HG03520 (cell line): ENCODE results near the gene BBS9.
"Not testable (repeated sequence)": the region's sequence is repeated elsewhere in the genome, so short reads cannot be mapped to it uniquely, and the experiment has no call there.

ENCODE experiments used
- ATAC-seq: cut with Tn5 transposase; IDR thresholded peaks from one replicate; pipeline ENCODE4 v1.9.1; 2021; ENCODE audit warnings: mild to moderate bottlenecking, moderate library complexity; ENCODE audit not compliant: unreplicated experiment

Gene BBS9

GRCh38 chr7:33477719-33478480 lies 348.5 kb downstream of the BBS9 start:
- no peak for ATAC-seq

GRCh38 chr7:33484476-33484875 lies 355.1 kb downstream of the BBS9 start:
- not testable (repeated sequence) for ATAC-seq

GRCh38 chr7:33485747-33486493 lies 356.6 kb downstream of the BBS9 start:
- no peak for ATAC-seq

GRCh38 chr7:33486633-33487032 lies 357.3 kb downstream of the BBS9 start:
- no peak for ATAC-seq

GRCh38 chr7:33487998-33488682 lies 358.8 kb downstream of the BBS9 start:
- peak; percentile 55 for ATAC-seq

GRCh38 chr7:33494474-33494873 lies 365.1 kb downstream of the BBS9 start:
- no peak for ATAC-seq

- ATAC-seq, result no peak
These were observed 365.8 kb downstream of the BBS9 start for GRCh38 chr7:33495207-33495606.

- no peak for ATAC-seq
These were observed 367.7 kb downstream of the BBS9 start for GRCh38 chr7:33497051-33497450.

GRCh38 chr7:33500703-33501701 lies 371.6 kb downstream of the BBS9 start:
- no peak for ATAC-seq

- ATAC-seq, result no peak
These were observed 373.6 kb downstream of the BBS9 start for GRCh38 chr7:33503014-33503413.

- ATAC-seq, result no peak
These were observed 374.4 kb downstream of the BBS9 start for GRCh38 chr7:33503736-33504135.

GRCh38 chr7:33504266-33504665 lies 374.9 kb downstream of the BBS9 start:
- no peak for ATAC-seq

- no peak for ATAC-seq
These were observed 379.8 kb downstream of the BBS9 start for GRCh38 chr7:33509206-33509605.

- no peak for ATAC-seq
These were observed 382.4 kb downstream of the BBS9 start for GRCh38 chr7:33511778-33512177.

- no peak for ATAC-seq
These were observed 387.2 kb downstream of the BBS9 start for GRCh38 chr7:33516568-33516967.

- ATAC-seq, result no peak
These were observed 387.8 kb downstream of the BBS9 start for GRCh38 chr7:33517191-33517590.

GRCh38 chr7:33527008-33527407 lies 397.6 kb downstream of the BBS9 start:
- ATAC-seq, result not testable (repeated sequence)

- not testable (repeated sequence) for ATAC-seq
These were observed 398.2 kb downstream of the BBS9 start for GRCh38 chr7:33527613-33528012.

GRCh38 chr7:33529070-33529469 lies 399.7 kb downstream of the BBS9 start:
- ATAC-seq, result no peak

GRCh38 chr7:33530664-33531063 lies 401.3 kb downstream of the BBS9 start:
- no peak for ATAC-seq
